Body of pancreas (tissue), 4 donors: Measurements from ENCODE around the gene LTB.

Experiments
- POLR2A ChIP-seq, 3 donors: fragments of 450-650 bp; IDR thresholded peaks; one replicate each; pipeline ENCODE4 v1.6.1; 2016; ENCODE audit warnings: antibody characterized with exemption in 3 of 3, mild to moderate bottlenecking in 2 of 3
- TF ChIP-seq, protein P1 (sequence below), 7 experiments: fragments of 450-650 bp in 4 of 7; fragments of 200-600 bp in 3 of 7; sonication (generic) in 3 of 7; IDR thresholded peaks; one replicate each; pipeline ENCODE4 v1.5.1; 2016 to 2019; ENCODE audit warnings: antibody characterized with exemption in 7 of 7

DNA sequence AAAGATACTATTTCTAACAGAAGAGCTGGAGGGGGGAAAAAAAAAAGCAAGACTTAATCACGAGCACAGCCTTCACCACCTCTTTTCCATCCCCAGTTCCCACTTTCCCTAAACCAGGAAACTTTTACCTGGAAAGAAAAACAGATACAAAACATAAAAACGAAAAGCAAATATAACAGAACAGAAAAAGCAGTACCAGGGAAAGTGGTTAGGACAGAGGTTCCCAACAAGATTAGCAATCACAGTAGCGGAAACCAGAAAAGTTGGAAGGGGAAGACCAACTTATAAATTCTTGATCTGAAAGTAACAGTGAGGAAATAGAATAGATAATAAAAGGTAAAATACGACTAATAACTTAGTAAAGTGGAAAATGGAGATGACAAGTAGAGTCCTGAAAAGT lies 41.6 kb downstream of the LTB start:
- TF ChIP-seq, protein P1, sequence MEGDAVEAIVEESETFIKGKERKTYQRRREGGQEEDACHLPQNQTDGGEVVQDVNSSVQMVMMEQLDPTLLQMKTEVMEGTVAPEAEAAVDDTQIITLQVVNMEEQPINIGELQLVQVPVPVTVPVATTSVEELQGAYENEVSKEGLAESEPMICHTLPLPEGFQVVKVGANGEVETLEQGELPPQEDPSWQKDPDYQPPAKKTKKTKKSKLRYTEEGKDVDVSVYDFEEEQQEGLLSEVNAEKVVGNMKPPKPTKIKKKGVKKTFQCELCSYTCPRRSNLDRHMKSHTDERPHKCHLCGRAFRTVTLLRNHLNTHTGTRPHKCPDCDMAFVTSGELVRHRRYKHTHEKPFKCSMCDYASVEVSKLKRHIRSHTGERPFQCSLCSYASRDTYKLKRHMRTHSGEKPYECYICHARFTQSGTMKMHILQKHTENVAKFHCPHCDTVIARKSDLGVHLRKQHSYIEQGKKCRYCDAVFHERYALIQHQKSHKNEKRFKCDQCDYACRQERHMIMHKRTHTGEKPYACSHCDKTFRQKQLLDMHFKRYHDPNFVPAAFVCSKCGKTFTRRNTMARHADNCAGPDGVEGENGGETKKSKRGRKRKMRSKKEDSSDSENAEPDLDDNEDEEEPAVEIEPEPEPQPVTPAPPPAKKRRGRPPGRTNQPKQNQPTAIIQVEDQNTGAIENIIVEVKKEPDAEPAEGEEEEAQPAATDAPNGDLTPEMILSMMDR (IDR thresholded peaks at IDR 0.05): no peak
- no peak for TF ChIP-seq POLR2A (IDR thresholded peaks at IDR 0.05)
